TTC549 (cell line): ENCODE data around the gene TSKS.

Source experiments
- FAIRE-seq: peaks from 2 replicates; lab custom pipeline; 2012; peaks lifted over from hg19 to GRCh38; lab: Jason Lieb, UNC

Gene TSKS

DNA sequence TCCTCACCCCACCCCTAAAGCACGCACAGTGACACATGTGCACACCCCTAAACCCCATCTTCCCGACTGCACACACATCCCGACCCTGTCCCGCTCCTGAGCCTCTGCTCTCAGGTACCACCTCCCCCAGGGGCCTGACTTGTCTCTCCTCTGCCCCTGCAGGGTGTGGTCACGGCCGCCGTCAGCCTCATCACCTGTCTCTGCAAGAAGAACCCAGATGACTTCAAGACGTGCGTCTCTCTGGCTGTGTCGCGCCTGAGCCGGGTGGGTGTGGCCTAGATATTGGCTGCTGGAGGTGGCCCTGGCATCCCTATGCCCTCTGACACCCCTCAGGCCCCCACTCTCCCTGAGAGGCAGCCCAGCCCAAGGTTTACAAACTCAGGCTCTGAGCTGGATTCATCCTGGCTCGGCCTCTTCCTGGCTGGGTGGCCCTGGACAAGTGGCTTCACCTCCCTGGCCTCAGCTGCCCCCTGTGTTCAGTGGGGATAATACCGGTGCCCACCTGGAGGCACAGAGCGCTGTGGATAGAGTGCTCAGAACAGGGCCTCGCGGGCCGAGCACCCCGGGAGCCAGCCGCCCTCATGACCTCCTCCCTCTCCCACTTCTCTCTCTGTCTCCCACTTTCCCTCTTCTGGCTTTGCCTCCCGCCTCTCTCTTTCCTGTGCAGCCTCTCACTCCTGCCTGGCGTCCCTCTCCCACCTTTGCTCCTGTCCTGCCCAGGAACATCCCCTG lies 29.9 kb upstream of the TSKS start:
- FAIRE-seq: no peak

DNA sequence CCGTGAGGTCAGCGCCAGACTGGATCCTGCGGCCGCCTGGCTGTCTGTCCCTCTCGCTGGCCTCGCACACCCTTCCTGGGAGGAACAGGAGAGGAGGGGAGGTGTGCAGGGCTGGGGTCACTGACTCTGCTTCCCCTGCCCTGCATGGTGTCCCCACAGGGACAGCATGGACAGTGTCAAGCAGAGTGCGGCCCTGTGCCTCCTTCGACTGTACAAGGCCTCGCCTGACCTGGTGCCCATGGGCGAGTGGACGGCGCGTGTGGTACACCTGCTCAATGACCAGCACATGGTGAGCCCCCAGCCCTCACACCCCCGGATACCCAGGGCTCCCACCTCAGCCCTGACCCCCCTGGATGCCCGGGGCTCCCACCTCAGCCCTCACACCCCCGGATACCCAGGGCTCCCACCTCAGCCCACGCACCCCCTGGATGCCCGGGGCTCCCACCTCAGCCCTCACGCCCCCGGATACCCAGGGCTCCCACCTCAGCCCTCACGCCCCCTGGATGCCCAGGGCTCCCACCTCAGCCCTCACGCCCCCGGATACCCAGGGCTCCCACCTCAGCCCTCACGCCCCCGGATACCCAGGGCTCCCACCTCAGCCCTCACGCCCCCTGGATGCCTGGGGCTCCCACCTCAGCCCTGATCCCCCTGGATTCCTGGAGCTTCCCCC lies 28.8 kb upstream of the TSKS start:
- FAIRE-seq: no peak

DNA sequence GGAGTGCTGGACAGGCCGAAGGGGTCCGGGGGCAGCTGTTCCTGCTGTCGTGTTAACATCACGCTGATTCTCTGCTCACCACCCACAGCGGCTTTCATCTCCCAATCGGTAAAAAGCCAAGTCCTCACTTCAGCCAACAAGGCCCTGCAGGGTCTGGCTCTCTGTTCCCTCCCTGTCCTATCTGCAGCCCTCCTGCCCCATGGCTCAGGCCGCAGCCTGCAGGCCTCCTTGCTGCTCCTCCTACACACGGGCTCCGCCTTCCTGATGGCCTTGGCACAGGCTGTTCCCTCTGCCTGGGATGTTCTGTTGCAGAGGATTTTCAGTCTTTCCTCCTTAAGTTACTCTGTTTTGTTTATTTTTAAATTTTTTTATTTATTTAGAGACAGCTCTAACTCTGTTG lies 27.8 kb upstream of the TSKS start:
- no peak for FAIRE-seq

DNA sequence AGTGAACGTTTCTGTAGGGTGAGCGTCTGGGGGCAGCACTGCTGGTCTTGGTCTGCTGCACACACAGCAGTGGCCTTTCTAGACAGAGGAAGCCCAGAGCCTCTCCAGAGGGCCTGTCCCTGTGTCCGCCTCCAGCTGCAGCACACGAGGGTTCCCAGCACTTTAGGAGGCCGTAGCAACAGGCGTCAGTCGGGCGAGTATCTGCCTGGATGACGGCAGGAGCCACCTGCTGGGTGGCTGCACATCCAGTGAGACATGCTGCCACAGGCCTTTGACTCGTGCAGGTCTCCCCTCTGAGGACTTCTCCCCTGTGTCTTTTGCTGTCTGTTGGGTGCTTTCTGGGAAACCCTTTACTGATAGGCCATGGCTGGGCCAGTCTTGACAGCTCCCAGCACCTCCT lies 25.8 kb upstream of the TSKS start:
- no peak for FAIRE-seq

DNA sequence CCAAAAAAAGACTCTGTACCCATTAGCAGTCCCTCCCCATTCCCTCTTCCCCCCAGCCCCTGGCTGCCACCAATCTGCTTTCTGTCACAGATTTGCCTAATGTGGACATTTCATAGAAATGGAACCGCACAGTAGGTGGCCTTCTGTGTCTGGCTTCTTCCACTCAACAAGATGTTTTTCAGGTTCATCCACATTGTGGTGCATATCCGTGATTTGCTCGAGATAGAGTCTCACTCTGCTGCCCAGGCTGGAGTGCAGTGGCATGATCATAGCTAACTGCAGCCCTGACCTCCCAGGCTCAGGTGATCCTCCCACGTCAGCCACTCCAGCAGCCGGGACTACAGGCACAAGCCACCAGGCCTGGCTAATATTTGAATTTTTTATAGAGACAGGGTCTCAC lies 24.6 kb upstream of the TSKS start:
- no peak for FAIRE-seq

DNA sequence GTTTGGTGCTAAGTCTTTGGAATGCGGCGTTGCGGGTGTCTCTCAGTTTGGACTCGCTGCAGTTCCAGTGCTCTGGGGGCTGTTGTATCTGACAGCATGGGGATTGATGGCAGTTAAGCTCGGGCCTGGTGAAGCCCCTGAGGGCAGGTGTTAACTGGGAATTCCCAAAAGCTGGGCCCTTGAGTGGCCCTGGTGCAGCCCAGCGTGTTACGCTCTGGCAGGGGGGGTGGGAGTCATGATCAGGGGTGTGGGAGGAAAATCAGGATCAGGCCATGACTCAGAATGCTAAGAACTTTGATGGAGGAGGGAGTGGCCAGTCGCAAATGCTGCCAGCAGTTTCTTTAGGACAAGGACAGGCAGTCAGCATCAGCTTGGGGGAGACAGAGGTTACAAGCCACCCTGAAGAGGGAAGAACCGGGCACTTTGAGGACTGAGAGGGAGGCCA lies 23.3 kb upstream of the TSKS start:
- FAIRE-seq: no peak

DNA sequence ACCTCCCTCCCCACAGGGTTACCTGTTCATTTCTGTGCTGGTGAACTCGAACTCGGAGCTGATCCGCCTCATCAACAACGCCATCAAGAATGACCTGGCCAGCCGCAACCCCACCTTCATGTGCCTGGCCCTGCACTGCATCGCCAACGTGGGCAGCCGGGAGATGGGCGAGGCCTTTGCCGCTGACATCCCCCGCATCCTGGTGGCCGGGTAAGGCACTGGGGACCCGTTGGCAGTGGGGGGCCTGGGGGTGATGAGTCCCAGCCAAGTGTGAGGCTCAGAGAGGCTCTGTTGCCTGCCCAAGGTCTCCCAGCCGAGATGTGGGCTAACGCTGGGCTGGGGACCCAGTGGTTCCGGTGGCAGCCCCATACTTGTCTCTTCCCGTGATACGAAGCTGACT lies 19.4 kb upstream of the TSKS start:
- FAIRE-seq: no peak

DNA sequence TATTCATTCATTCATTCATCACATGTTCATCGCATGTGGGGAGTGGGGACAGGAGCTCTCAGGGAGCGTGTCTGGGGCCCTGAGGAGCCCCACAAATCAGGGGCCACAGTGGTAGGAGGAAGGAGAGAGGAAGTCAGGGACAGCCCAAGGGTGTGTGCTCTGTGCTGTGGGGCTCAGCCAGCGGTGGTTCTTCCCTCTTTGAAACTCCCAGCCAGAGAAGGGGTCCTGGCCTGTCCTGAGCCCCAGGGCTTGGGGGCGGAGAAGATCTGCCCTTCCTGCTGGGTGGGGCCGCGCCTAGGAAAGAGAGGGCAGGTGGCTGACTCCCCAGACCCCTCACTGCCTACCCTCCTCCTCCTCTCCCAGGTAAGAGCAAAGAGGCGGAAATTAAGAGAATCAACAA lies 18.3 kb upstream of the TSKS start:
- FAIRE-seq: no peak

DNA sequence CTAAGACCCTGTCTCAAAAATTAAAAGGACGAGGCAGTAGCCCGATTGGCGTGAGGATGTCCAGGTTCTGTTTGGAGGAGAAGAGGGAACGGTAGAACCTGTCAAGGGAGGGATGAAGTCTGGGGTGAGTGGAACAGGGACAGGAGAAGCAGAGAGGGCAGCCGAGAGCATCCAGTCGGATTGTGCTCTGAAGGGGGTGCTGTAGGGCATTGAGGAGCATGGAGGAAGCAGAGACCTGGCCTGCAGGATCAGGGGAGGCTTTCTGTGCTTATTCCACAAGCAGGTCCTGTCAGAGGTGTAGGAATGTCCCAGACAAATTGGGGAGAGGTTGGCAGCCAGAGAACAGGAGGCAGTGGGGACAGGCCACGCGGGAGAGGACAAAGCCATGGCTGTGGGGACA lies 17.8 kb upstream of the TSKS start:
- no peak for FAIRE-seq

DNA sequence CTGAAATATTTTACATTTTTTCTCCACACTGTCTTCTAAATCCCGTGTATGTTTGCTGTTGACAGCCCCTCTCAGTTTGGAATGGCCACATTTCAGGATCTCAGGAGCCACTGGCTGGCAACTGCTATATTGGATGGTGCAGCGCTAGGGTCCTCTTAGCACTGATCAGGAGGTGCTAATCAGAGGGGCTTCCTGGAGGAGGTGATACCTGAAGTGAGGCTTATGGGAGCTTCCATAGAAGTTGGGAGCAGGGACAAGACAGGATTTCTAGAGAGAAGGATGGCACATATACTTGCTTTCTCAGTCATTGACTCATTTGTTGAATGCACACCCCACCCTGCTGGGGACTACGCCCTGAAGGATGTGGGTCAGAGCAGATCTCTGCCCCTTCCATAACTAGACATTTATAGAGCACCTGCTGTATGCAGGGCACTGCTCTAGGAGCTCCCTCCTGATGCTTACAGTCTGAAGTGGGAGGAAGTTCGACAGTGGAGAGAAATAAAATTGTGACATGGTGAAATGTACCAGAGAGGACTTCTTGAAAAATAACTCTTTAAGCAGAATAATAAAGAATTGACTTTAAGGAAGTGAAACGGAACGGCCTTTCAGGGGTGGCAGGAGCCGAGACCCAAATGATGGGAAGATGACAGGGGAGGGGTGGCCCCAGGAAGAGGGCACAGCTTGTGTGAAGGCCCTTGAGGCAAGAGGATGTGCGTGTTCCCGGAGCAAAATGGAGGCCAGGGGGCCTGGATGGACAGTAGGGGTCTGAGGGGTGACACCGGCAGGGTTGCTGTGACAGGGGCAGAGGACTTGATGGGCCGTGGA lies 16.8 kb upstream of the TSKS start:
- FAIRE-seq: no peak

DNA sequence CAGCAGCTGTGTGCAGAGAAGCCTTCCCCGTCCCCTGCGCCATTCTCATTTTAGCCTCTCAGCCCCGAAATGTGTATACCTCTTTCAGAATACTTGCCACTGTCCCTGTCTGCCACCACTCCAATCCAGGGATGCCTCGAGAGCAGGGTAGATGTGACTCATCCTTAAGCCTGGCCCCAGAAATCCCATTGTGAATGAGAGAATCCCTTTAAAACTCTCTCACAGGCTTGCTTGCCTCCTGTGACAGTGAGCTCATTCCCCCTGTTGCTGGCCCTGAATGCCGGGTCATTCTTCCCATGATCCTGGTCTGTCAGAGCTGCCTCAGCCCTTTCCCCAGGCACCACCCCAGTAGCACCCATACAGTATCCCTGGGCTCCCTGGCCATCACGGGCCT lies 13.3 kb upstream of the TSKS start:
- FAIRE-seq: no peak

DNA sequence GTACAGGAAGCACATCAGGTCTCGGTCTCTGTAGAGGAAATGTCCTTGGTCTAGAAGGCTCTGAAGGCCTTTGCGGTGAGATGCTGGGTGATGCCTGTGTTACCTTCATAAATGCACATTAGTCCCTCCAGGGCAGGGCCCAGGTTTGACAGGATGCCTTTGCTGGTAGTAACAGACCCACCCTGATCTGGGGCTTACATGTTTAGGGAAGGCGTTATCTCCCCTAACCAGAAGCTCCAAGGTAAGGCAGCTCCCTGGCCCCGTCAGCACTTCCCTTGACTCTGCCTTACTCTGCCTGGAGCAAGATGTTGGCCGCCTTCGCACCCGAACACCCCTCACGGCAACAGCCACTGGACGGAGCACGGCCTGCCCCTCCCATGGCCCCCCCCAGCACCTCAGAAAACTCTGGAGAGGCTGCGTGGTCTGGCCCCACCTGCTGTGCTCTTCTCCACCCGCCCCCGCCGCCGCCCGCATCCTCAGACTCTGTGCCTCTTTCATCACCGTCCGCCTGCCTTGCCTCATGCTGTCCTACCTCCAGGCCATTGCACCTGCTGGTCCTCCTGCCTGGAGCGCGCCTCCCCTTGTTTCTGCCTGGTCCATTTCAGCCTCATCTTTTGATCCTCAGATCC lies 12.8 kb upstream of the TSKS start:
- FAIRE-seq: no peak

DNA sequence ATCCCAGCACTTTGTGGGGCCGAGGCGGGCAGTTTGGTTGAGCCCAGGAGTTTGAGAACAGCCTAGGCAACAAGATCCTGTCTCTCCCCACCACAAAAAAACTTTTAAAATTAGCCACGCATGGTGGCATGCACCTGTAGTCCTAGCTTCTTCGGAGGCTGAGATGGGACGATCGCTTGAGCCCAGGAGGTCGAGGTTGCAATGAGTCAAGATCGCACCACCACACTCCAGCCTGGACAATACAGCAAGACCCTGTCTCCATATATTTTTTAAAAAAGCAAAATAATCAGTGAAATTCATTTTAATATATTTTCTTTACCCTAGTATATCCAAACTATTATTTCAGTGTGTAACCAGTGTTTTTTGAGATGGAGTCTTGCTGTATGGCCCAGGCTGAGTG lies 11.9 kb upstream of the TSKS start:
- FAIRE-seq: no peak

DNA sequence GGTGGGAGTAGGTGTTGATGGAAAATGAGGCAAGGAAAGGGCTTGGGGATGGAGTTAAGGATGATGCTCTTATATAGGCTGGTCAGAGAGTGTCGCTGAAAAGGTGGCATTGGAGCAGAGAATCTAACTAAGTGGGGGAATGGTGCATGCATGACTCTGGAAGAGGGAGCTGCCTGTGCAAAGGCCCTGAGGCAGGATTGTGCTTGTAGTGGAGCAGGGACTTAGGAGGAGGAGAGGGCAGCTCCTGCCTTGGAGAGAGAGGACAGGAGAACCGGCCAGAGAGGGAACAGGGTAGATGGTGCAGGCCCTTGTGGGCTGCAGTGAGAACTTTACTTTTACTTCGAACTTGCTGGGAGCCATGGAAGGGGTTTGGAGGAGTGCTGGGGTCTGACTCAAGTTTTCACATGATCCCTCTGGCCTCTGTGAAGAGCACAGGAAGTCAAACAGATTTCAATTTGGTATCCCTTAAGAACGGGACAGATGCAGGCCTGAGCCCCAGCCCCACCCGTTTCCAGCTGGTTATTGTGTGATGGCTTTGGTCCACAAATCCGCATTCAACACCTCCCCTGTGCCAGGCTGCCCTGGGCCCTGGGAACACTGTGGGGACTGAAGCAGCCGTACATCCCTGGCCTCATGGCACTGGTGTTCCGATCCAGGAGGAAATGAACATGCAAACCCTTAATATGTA lies 10.7 kb upstream of the TSKS start:
- FAIRE-seq: no peak

DNA sequence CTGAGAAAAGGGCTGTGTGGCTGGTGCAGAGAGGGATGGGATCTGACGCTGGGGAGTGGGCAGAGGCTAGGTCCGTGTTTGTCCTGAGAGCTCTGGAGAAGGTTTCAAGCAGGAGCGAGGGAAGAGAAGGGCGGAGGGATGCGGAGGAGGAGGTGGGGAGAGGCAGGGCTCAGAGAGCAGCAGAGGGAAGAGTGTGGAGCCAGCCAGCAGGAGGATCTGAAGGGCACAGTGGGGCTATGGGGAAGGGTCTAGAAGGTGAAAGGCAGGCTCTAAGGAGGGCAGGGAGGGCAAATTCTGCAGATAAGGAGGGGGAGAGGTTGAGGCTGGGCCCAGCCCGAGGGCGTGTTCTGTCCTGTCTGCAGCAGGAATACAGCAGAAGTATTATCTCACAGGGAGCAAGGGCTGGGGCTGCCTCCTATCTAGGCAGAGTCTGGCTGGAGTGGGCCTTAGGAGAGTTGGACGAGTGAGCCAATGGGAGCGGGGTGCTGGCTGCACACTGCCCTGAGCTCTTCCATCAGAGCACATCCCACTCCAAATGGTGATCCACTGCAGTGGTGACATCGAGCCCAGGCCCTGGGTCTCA lies 9.8 kb upstream of the TSKS start:
- FAIRE-seq: no peak

DNA sequence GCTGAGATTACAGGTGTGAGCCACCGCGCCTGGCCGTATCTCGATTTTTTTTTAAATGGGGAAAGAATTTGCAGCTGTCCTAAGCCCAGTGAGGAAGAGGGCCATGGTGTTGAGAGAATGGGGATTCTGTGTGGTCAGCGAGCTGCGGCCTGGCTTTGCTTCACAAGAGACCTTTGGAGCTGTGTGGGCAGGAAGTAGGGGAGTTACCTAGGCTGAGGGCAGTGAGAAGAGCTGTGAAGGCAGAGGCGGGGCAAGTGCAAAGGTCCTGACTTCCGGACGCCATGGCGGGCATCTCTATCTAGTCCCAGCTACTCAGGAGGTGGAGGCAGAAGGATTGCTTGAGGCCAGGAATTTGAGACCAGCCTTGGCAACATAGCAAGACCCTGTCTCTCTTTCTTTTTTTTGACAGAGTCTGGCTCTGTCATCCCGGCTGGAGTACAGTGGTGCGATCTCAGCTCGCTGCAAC lies 8.6 kb upstream of the TSKS start:
- no peak for FAIRE-seq

DNA sequence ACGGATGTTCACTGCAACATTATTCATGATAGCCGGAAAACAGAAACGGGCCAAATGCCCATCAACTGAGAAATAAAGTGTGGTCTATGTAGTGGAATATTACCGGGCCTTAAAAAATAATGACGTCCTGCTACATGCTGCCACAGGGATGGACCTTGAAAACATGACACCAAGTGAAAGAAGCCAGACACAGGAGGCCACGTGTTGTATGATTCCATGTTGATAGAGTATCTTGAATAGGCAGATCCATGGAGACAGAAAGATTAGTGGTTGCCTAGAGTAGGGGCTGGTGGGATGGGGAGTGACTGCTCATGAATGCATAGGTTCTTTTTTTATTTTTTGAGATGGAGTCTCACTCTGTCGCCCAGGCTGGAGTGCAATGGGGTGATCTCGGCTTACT lies 7.4 kb upstream of the TSKS start:
- FAIRE-seq: no peak

DNA sequence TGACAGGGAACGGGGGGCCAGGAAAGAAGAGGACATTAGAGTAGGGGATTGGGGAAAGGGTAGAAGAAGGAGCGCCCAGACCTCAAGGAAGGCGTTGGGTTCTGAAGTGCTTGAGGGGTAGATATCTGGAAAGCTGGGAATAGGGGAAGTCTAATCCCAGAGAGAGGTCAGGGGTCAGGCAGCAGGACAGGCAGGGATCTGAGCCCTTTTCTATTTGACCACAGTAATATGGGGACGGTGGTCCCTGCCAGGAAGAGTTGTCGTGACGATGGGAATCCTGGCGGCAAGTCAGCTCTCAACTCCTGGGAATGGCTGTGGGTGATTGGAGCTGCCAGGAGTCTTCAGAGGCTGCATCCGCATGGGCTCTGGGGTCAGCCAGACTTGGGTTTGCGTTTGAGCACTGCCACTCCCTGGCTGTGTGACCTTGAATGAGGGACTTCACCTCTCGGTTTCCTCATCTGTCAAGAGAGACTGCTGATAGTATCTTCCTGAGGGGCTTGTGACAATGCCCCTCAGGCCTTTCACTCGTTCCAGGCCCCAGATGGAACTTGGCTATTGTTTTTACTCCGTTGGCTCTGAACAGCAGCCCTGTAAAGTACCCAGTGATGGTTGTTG lies 5.0 kb upstream of the TSKS start:
- FAIRE-seq: no peak

DNA sequence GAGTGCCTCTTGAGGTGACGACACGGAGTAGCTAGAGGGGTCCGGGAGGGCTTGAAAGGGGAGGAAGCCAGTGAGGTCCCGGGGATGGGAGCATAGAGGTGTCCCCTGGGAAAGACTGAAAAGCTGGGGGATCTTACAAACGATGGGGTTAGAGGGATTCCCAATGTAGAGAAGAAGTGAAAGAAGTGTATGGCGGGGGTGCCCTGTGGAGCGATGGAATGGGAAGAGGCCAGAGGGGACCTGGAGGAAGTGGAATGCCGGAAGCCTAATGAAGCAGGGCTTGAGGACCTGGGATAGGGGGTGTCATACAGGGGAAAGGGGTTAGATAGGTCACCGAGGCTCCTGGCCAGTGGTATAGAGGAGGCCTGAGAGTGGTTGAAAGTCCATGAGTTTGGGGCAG lies 4.3 kb upstream of the TSKS start:
- no peak for FAIRE-seq

DNA sequence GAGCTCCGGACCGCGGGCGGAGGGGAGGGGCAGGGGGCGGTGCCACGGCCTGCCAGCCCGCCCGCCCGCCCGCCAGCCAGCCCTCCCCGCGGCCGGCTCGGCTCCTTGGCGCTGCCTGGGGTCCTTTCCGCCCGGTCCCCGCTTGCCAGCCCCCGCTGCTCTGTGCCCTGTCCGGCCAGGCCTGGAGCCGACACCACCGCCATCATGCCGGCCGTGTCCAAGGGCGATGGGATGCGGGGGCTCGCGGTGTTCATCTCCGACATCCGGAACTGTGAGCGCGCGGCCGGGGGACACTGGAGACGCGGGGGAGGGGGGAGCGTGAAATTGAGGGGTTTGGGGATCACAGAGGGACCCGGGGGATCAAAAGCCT lies 3.8 kb upstream of the TSKS start, which contains the start of gene AP2A1:
AP2A1 (plus strand) TSS at position 72 of the 370 bp plus-strand sequence; CDS start at position 205, 133 bp downstream.
- FAIRE-seq: no peak
